GM12878 (cell line): ENCODE measurements around the gene PRDX3. TPM values are rescaled to one million over a fixed set of nuclear protein-coding genes. Genes with fewer than 3 reads are reported as not detected.

Experiments used
- ASH2L ChIP-seq: fragments of 300-600, 200-600 bp; sonication (generic); IDR thresholded peaks from 2 replicates; pipeline ENCODE4 v1.6.1; 2017; ENCODE audit warnings: low read depth, mild to moderate bottlenecking, borderline replicate concordance
- ATF7 ChIP-seq: fragments of 450-650 bp; IDR thresholded peaks from 2 replicates; pipeline ENCODE4 v1.6.1; 2016; ENCODE audit warnings: low read depth, mild to moderate bottlenecking
- EGR1 ChIP-seq, 2 experiments: IDR thresholded peaks; 1 replicate in 1 of 2; 2 replicates in 1 of 2; pipeline ENCODE4 v1.6.1; 2011 to 2012; ENCODE audit warnings: low read depth in 2 of 2, low read length in 2 of 2, borderline replicate concordance in 1 of 2, mild to moderate bottlenecking in 1 of 2, moderate library complexity in 1 of 2
- FOXK2 ChIP-seq: fragments of 450-650 bp; IDR thresholded peaks from 2 replicates; pipeline ENCODE4 v1.6.1; 2017; ENCODE audit warnings: mild to moderate bottlenecking, moderate library complexity
- GATAD2B ChIP-seq: fragments of 450-650 bp; conservative IDR thresholded peaks from 2 replicates; pipeline ENCODE4 v1.6.1; 2017; ENCODE audit warnings: low read depth, mild to moderate bottlenecking, moderate library complexity
- HDAC6 ChIP-seq: fragments of 200-600 bp; sonication (generic); IDR thresholded peaks from one replicate; pipeline ENCODE4 v1.8.0; 2017; ENCODE audit warnings: antibody characterized with exemption; ENCODE audit not compliant: unreplicated experiment
- MEF2A ChIP-seq: IDR thresholded peaks from 2 replicates; pipeline ENCODE4 v1.6.1; 2011; ENCODE audit warnings: low read depth, mild to moderate bottlenecking, low read length, moderate library complexity; ENCODE audit not compliant: insufficient read depth
- MTA3 ChIP-seq: IDR thresholded peaks from 2 replicates; pipeline ENCODE4 v1.6.1; 2012; ENCODE audit warnings: low read length, inconsistent platforms, borderline replicate concordance
- POLR2A ChIP-seq: IDR thresholded peaks from 2 replicates; pipeline ENCODE4 v1.6.1; 2011; ENCODE audit warnings: low read depth, mild to moderate bottlenecking, low read length
- RELA ChIP-seq: fragments of 450-650 bp; IDR thresholded peaks from 2 replicates; pipeline ENCODE4 v1.8.0; 2014; ENCODE audit warnings: borderline replicate concordance; ENCODE audit not compliant: partially characterized antibody
- SP1 ChIP-seq: IDR thresholded peaks from one replicate; pipeline ENCODE4 v1.6.1; 2011; ENCODE audit warnings: low read depth, low read length
- polyA plus RNA-seq, 11 experiments: library from polyadenylated mRNA; depleted of rRNA in 4 of 11; unstranded in 6 of 11; stranded (reverse) in 5 of 11; fragments of >200 nt; fragmentation: Nextera tagmentation in 4 of 11; fragmentation: Illumina TruSeq in 1 of 11; extraction: Ambion mirVana in 4 of 11; extraction: Trizol in 1 of 11; gene quantifications; 1 replicate in 1 of 11; 2 replicates in 10 of 11; pipeline versions ENCODE4 v1.2.1 to v1.2.3, GENCODE V29; 2011 to 2016; ENCODE audit warnings: inconsistent platforms in 2 of 11, missing spikeins in 2 of 11, low read depth in 1 of 11
- total RNA-seq, 4 experiments: library from RNA; depleted of rRNA in 3 of 4; stranded (reverse); fragments of >200 nt in 3 of 4; fragmentation: Illumina TruSeq in 1 of 4; extraction: Trizol in 1 of 4; gene quantifications; 2 replicates each; pipeline versions ENCODE4 v1.2.1 to v1.2.3, GENCODE V29; 2013 to 2021
- TF ChIP-seq, protein P1 (sequence below): IDR thresholded peaks from 2 replicates; pipeline ENCODE4 v1.6.1; 2011; ENCODE audit warnings: borderline replicate concordance, low read depth, mild to moderate bottlenecking, moderate library complexity, low read length; ENCODE audit not compliant: insufficient read depth, poor library complexity, severe bottlenecking
- TF ChIP-seq, protein P2 (sequence below): IDR thresholded peaks from 2 replicates; pipeline ENCODE4 v1.6.1; 2012; ENCODE audit warnings: mild to moderate bottlenecking, low read depth, low read length
- TF ChIP-seq, protein P3 (sequence below): fragments of 450-650 bp; IDR thresholded peaks from 2 replicates; pipeline ENCODE4 v1.6.1; 2017; ENCODE audit warnings: mild to moderate bottlenecking, moderate library complexity
- TF ChIP-seq, protein P4 (sequence below): fragments of 150-350 bp; IDR thresholded peaks from 2 replicates; pipeline ENCODE4 v1.6.1; 2014; ENCODE audit warnings: mild to moderate bottlenecking, low read depth, low read length

PRDX3 gene
- total and polyA plus RNA-seq, 10 of the 15 experiments (the other 5 are each of a cell fraction or from before 2014, with no cell fraction given): 195 to 1,431 (median 398) TPM

DNA sequence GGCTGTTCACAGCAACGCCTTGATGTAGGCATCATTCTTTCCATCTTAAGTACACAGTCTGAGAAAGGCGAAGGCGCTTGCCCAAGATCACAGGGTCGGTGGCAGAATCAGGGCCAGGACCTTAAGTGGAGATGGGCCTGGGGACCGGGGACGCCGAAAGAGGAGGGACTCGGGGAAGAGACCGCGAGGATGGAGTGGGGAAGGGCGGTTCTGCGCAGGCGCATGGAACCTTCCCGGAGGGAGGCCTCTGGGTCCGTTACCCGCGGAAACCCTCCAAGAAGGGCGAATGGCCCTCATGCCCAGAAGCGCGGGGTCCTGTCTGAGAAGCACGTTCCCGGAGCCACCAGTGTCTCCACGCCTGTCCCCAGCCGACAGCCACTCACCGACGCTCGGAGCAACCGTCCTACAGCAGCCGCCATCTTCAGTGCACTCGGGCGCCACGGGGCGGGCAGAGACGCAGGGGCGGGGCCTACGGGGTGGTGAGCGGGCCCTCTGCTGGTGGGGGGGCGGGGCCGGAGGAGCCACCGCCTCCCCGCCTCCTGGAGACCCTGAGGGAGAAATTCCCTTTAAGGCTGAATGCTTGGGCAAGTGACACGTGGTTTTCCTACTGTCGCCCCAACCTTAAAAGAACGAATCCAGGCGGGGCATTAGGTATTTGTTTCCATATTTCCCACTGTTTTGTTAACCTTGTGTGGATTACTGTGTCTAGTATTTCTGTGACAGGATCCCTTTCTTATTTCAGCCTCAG is at the start of gene PRDX3 (continued):
- TF ChIP-seq, protein P1, sequence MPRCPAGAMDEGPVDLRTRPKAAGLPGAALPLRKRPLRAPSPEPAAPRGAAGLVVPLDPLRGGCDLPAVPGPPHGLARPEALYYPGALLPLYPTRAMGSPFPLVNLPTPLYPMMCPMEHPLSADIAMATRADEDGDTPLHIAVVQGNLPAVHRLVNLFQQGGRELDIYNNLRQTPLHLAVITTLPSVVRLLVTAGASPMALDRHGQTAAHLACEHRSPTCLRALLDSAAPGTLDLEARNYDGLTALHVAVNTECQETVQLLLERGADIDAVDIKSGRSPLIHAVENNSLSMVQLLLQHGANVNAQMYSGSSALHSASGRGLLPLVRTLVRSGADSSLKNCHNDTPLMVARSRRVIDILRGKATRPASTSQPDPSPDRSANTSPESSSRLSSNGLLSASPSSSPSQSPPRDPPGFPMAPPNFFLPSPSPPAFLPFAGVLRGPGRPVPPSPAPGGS: peak; percentile 36
- TF ChIP-seq FOXK2 (no peak), MEF2A (0 out of 2 replicates have a peak, but pooled peaks have one; percentile 14), GATAD2B (no peak), EGR1 (IDR thresholded peaks at IDR 0.05; ENCODE audit: borderline replicate concordance in 1 of 2, low read depth in 2 of 2, low read length in 2 of 2) (0 out of 3 replicates have a peak, but pooled peaks of 1 of the 2 experiments have one; percentile 35), SP1 (no peak), ASH2L (no peak; the same call in 1 of the 2 replicates), POLR2A (peak; percentile 99), RELA (peak; percentile 65), MTA3 (no peak), HDAC6 (no peak), ATF7 (no peak)
- TF ChIP-seq, protein P2, sequence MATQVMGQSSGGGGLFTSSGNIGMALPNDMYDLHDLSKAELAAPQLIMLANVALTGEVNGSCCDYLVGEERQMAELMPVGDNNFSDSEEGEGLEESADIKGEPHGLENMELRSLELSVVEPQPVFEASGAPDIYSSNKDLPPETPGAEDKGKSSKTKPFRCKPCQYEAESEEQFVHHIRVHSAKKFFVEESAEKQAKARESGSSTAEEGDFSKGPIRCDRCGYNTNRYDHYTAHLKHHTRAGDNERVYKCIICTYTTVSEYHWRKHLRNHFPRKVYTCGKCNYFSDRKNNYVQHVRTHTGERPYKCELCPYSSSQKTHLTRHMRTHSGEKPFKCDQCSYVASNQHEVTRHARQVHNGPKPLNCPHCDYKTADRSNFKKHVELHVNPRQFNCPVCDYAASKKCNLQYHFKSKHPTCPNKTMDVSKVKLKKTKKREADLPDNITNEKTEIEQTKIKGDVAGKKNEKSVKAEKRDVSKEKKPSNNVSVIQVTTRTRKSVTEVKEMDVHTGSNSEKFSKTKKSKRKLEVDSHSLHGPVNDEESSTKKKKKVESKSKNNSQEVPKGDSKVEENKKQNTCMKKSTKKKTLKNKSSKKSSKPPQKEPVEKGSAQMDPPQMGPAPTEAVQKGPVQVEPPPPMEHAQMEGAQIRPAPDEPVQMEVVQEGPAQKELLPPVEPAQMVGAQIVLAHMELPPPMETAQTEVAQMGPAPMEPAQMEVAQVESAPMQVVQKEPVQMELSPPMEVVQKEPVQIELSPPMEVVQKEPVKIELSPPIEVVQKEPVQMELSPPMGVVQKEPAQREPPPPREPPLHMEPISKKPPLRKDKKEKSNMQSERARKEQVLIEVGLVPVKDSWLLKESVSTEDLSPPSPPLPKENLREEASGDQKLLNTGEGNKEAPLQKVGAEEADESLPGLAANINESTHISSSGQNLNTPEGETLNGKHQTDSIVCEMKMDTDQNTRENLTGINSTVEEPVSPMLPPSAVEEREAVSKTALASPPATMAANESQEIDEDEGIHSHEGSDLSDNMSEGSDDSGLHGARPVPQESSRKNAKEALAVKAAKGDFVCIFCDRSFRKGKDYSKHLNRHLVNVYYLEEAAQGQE: no peak
- TF ChIP-seq, protein P3, sequence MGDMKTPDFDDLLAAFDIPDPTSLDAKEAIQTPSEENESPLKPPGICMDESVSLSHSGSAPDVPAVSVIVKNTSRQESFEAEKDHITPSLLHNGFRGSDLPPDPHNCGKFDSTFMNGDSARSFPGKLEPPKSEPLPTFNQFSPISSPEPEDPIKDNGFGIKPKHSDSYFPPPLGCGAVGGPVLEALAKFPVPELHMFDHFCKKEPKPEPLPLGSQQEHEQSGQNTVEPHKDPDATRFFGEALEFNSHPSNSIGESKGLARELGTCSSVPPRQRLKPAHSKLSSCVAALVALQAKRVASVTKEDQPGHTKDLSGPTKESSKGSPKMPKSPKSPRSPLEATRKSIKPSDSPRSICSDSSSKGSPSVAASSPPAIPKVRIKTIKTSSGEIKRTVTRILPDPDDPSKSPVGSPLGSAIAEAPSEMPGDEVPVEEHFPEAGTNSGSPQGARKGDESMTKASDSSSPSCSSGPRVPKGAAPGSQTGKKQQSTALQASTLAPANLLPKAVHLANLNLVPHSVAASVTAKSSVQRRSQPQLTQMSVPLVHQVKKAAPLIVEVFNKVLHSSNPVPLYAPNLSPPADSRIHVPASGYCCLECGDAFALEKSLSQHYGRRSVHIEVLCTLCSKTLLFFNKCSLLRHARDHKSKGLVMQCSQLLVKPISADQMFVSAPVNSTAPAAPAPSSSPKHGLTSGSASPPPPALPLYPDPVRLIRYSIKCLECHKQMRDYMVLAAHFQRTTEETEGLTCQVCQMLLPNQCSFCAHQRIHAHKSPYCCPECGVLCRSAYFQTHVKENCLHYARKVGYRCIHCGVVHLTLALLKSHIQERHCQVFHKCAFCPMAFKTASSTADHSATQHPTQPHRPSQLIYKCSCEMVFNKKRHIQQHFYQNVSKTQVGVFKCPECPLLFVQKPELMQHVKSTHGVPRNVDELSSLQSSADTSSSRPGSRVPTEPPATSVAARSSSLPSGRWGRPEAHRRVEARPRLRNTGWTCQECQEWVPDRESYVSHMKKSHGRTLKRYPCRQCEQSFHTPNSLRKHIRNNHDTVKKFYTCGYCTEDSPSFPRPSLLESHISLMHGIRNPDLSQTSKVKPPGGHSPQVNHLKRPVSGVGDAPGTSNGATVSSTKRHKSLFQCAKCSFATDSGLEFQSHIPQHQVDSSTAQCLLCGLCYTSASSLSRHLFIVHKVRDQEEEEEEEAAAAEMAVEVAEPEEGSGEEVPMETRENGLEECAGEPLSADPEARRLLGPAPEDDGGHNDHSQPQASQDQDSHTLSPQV: no peak; the same call in 1 of the 2 replicates
- TF ChIP-seq, protein P4, sequence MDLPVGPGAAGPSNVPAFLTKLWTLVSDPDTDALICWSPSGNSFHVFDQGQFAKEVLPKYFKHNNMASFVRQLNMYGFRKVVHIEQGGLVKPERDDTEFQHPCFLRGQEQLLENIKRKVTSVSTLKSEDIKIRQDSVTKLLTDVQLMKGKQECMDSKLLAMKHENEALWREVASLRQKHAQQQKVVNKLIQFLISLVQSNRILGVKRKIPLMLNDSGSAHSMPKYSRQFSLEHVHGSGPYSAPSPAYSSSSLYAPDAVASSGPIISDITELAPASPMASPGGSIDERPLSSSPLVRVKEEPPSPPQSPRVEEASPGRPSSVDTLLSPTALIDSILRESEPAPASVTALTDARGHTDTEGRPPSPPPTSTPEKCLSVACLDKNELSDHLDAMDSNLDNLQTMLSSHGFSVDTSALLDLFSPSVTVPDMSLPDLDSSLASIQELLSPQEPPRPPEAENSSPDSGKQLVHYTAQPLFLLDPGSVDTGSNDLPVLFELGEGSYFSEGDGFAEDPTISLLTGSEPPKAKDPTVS: no peak
